Hematopoietic multipotent progenitor cell treated with erythropoietin and hydrocortisone succinate and interleukin-3 and kit ligand, for 17 days (in vitro differentiated cells): ENCODE data around the gene LHB.

Source experiments
- DNase-seq: peaks from one replicate; pipeline ENCODE4 v3.0.0-alpha.2; 2015; ENCODE audit warnings: low spot score

LHB gene

GRCh38 chr19:48975947-48976847, 40.7 kb downstream of the LHB start:
- peak; percentile 31 for DNase-seq

GRCh38 chr19:48970923-48971395, 45.9 kb downstream of the LHB start:
- DNase-seq = peak; percentile 92

GRCh38 chr19:48970139-48970766, 46.6 kb downstream of the LHB start:
- no peak for DNase-seq

DNA sequence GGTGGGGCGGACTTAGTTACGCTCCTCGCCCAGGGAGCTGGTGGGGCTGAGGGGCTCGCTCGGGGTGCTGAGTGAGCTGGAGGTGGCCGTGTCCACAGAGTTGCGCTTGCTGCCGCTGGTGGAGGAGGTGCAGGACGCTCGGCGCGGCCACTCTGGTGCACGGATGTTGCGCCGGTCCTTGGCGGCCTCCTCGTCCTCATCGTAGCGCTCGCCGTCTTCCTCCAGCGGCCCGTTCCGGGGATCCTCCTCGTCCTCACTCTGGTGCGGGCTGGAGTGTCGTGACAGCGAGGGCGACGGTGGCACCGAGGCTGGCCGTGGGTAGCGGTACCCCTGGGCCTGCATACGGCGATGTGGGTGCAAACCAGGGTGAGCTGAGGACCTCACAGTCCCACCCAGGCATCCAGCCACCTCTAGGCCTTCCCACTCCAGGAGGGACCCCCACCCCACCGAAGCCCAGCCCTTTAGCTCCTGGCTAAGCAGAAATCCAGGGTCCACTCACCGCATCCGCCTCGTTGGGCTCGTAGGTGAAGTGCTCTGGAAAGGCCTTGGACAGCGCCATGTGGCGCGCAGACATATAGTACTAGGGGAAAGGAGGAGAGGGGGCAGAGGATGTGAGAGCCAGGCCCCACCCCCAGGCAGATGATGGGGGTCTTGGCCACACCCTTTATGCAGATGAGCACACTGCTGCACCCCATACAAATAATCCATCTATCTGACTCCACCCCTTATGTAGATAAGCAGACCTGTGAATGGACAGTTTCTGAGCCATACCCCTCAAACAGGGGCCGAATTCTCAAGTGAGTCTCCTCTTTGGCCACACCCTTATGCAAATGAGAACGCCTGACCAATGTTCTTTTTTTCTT, 47.4 kb downstream of the LHB start:
- peak; percentile 61 for DNase-seq

- no peak for DNase-seq
Observed at GRCh38 chr19:48968813-48969218, 48.1 kb downstream of the LHB start.

- no peak for DNase-seq
Observed at GRCh38 chr19:48968179-48968661, 48.7 kb downstream of the LHB start.

DNA sequence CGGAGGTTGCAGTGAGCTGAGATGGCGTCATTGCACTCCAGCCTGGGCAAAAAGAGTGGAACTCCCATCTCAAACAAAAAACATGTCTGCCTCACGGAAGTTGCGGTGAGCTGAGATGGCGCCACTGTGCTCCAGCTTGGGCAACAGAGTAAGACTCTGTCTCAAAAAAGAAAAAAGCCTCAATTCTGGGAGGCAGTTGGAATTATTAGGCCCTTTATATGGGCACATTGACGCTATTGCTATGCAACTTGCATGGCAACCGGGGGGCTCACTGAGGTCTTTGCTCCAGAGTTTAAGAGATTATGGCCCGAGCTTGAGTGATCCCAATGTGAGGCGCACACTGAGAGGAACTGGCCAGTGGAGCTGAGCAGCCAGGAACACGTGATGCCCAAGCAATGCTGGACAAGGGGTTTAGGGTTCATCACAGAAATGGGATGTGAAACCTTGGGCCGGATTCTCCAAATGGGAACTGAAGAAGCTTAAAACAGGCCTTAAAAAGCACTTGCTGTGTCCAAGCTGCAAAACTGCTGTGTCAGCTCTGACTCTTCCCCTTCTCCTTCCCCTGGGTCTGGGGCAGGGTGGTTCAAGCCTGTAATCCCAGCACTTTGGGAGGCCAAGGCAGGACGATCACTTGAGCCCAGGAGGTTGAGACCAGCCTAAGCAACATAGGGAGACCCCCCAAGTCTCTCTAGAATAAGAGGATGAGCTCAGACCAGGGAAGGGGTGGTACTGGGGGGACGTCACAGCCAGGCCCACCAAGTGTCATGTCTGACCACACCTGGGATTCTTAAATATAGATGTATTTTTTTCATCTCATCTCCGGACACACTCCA, 49.3 kb downstream of the LHB start:
- DNase-seq = peak; percentile 52

- peak; percentile 63 for DNase-seq
Observed at GRCh38 chr19:48966541-48967345, 50.1 kb downstream of the LHB start.
